Measurements from ENCODE around the gene NUDC. TPM values are rescaled to one million over a fixed set of nuclear protein-coding genes. Genes with fewer than 3 reads are reported as not detected.
"Not testable (repeated sequence)": the region's sequence is repeated elsewhere in the genome, so short reads cannot be mapped to it uniquely, and the experiment has no call there.

Gene NUDC
- total RNA-seq, 2 donors from 2014 or later, result 103 to 120 TPM

GRCh38 chr1:26877326-26877725 lies 44.2 kb upstream of the NUDC start:
- Mint-ChIP-seq H3K9me3 (no peaks in the 10 kb centered on the region), H3K27me3 (ENCODE audit: insufficient read depth) (no peaks in the 10 kb centered on the region), H3K4me3 (no peak overlapping the region), H3K36me3 (ENCODE audit: low read depth) (peaks cover 24% of the 10 kb centered on the region), H3K27ac (no peak overlapping the region), H3K4me1 (peaks cover 1% of the 10 kb centered on the region)
- Histone ChIP-seq H3K9ac (ENCODE audit: extremely low read depth, low read length, poor library complexity, severe bottlenecking) (no peak overlapping the region), H3K27ac (ENCODE audit: low read depth, low read length) (no peak overlapping the region), H3K4me3 (ENCODE audit: low read length) (no peak overlapping the region), H3K27me3 (ENCODE audit: control insufficient read depth, insufficient read depth, low read length, poor library complexity, severe bottlenecking) (no peaks in the 10 kb centered on the region), H3K9me3 (ENCODE audit: control insufficient read depth, low read length) (no peaks in the 10 kb centered on the region), H3K36me3 (ENCODE audit: control insufficient read depth, insufficient read depth, low read length) (peaks cover 36% of the 10 kb centered on the region), H3K4me1 (ENCODE audit: control insufficient read depth, insufficient read depth, low read length) (no peaks in the 10 kb centered on the region)
- no peak for TF ChIP-seq CTCF (conservative IDR thresholded peaks at IDR 0.05)
- no peak for DNase-seq
- 79 to 100% methylated on average over 1 to 2 of the region's 2 CpGs for WGBS, 2 experiments (ENCODE audit: insufficient coverage in 1 of 2, insufficient read length in 1 of 2)

GRCh38 chr1:26879793-26880192 lies 41.8 kb upstream of the NUDC start:
- peaks cover 48% of the 10 kb centered on the region for H3K36me3 Mint-ChIP-seq (ENCODE audit: low read depth)
- H3K4me3 ChIP-seq (ENCODE audit: low read length), result no peak overlapping the region
- WGBS, 2 experiments (ENCODE audit: insufficient coverage in 1 of 2, insufficient read length in 1 of 2), result 94 to 100% methylated on average over 2 to 4 of the region's 4 CpGs
- no peak overlapping the region for H3K9ac ChIP-seq (ENCODE audit: extremely low read depth, low read length, poor library complexity, severe bottlenecking)
- H3K27me3 ChIP-seq (ENCODE audit: control insufficient read depth, insufficient read depth, low read length, poor library complexity, severe bottlenecking), result no peaks in the 10 kb centered on the region
- H3K27ac ChIP-seq (ENCODE audit: low read depth, low read length), result no peak overlapping the region
- DNase-seq, result no peak
- no peak overlapping the region for H3K27ac Mint-ChIP-seq
- no peaks in the 10 kb centered on the region for H3K9me3 ChIP-seq (ENCODE audit: control insufficient read depth, low read length)
- H3K4me1 Mint-ChIP-seq, result peaks cover 1% of the 10 kb centered on the region
- no peaks in the 10 kb centered on the region for H3K4me1 ChIP-seq (ENCODE audit: control insufficient read depth, insufficient read depth, low read length)
- no peaks in the 10 kb centered on the region for H3K9me3 Mint-ChIP-seq
- H3K4me3 Mint-ChIP-seq, result no peak overlapping the region
- H3K36me3 ChIP-seq (ENCODE audit: control insufficient read depth, insufficient read depth, low read length), result peaks cover 56% of the 10 kb centered on the region
- no peaks in the 10 kb centered on the region for H3K27me3 Mint-ChIP-seq (ENCODE audit: insufficient read depth)
- TF ChIP-seq CTCF (conservative IDR thresholded peaks at IDR 0.05), result no peak

- not testable (repeated sequence) for H3K9me3 Mint-ChIP-seq; H3K27me3 Mint-ChIP-seq (ENCODE audit: insufficient read depth); DNase-seq; H3K4me1 ChIP-seq (ENCODE audit: control insufficient read depth, insufficient read depth, low read length); H3K27ac Mint-ChIP-seq; H3K9me3 ChIP-seq (ENCODE audit: control insufficient read depth, low read length); H3K27me3 ChIP-seq (ENCODE audit: control insufficient read depth, insufficient read depth, low read length, poor library complexity, severe bottlenecking); H3K4me3 ChIP-seq (ENCODE audit: low read length); H3K27ac ChIP-seq (ENCODE audit: low read depth, low read length); H3K4me1 Mint-ChIP-seq; H3K9ac ChIP-seq (ENCODE audit: extremely low read depth, low read length, poor library complexity, severe bottlenecking); H3K4me3 Mint-ChIP-seq
- H3K36me3 Mint-ChIP-seq (ENCODE audit: low read depth), result peaks cover 59% of the 10 kb centered on the region
- WGBS, 2 experiments (ENCODE audit: insufficient coverage in 1 of 2, insufficient read length in 1 of 2), result 97 to 98% methylated on average over 4 to 6 of the region's 6 CpGs
- peaks cover 70% of the 10 kb centered on the region for H3K36me3 ChIP-seq (ENCODE audit: control insufficient read depth, insufficient read depth, low read length)
These were observed 39.9 kb upstream of the NUDC start for GRCh38 chr1:26881611-26882010.

Measured in endodermal cell (in vitro differentiated cells).